ENCODE measurements around the gene HPCAL1. TPM values are rescaled to one million over a fixed set of nuclear protein-coding genes. Genes with fewer than 3 reads are reported as not detected.

HPCAL1 gene
- total and polyA plus RNA-seq, 8 donors, result 14.0 to 571 (median 85.4) TPM

DNA sequence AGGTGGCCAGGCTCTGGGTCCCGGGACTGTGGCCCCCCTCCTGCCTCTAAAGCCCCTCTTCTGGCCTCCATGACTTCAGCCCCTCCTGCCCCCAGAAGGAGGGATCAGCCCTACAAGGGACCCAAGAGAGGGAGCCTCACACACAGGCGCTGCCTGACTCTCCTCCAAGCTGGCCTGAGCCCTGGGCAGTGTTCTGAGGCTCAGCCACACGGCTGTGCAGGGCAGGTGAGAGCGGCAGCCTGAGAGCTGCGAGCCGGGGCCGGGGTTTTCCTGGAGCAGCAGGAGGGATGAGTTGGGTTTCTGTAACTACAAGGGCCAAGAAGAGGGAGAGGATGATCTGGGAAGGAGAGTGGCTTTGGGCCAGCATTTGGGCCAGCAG is 70.1 kb downstream of the HPCAL1 start:
- peaks cover 0 to 6% (median 0%) of the 10 kb centered on the region in 4 donors for H3K36me3 ChIP-seq
- TF ChIP-seq, protein P1, sequence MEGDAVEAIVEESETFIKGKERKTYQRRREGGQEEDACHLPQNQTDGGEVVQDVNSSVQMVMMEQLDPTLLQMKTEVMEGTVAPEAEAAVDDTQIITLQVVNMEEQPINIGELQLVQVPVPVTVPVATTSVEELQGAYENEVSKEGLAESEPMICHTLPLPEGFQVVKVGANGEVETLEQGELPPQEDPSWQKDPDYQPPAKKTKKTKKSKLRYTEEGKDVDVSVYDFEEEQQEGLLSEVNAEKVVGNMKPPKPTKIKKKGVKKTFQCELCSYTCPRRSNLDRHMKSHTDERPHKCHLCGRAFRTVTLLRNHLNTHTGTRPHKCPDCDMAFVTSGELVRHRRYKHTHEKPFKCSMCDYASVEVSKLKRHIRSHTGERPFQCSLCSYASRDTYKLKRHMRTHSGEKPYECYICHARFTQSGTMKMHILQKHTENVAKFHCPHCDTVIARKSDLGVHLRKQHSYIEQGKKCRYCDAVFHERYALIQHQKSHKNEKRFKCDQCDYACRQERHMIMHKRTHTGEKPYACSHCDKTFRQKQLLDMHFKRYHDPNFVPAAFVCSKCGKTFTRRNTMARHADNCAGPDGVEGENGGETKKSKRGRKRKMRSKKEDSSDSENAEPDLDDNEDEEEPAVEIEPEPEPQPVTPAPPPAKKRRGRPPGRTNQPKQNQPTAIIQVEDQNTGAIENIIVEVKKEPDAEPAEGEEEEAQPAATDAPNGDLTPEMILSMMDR (IDR thresholded peaks at IDR 0.05), result no peak
- TF ChIP-seq POLR2AphosphoS5 (IDR thresholded peaks at IDR 0.05), result no peak
- no peak for TF ChIP-seq POLR2A (IDR thresholded peaks at IDR 0.05)
- no peak for TF ChIP-seq EP300 (IDR thresholded peaks at IDR 0.05)
- no peak overlapping the region for H3K27ac ChIP-seq
- H3K27me3 ChIP-seq, result no peaks in the 10 kb centered on the region
- intact Hi-C loops (cut with DNase I; ENCODE audit: low total_unique reads), result no loop called here
- H3K9me3 ChIP-seq, result no peaks in the 10 kb centered on the region
- WGBS, 5 donors, result 68 to 86% (median 82%) methylated on average over 5 to 7 of the region's 7 CpGs
- no peak for DNase-seq
- H3K4me1 ChIP-seq, result peaks cover 34 to 61% (median 51%) of the 10 kb centered on the region in 4 donors
- H3K4me3 ChIP-seq, result no peak overlapping the region

DNA sequence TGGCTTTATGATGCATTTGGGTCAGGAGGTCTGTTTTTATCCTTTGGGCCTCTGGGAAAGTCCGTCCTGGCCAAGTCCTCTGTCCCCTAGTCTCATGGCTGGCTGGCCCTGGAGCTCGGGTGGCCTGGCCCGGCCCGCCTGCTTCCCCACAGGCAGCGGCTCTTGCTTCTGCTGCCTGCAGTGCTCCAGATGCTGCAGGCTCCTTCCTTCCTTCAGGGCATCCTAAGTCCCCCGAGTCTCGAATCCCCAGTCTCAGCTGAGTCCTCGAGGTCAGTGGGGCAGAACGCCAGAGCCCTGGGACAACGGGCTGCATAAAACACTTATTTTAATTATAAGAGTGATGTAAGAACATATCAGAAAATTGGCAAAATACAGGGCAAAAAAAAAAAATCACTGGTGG is 71.2 kb downstream of the HPCAL1 start:
- no peaks in the 10 kb centered on the region for H3K27me3 ChIP-seq
- 80 to 94% (median 90%) methylated on average over 5 to 10 of the region's 10 CpGs for WGBS, 5 donors
- peaks cover 30 to 61% (median 45%) of the 10 kb centered on the region in 4 donors for H3K4me1 ChIP-seq
- H3K4me3 ChIP-seq, result no peak overlapping the region
- TF ChIP-seq POLR2AphosphoS5 (IDR thresholded peaks at IDR 0.05), result no peak
- TF ChIP-seq, protein P1 (IDR thresholded peaks at IDR 0.05), result no peak
- TF ChIP-seq EP300 (IDR thresholded peaks at IDR 0.05), result no peak
- TF ChIP-seq POLR2A (IDR thresholded peaks at IDR 0.05), result no peak
- H3K36me3 ChIP-seq, result peaks cover 0 to 6% (median 0%) of the 10 kb centered on the region in 4 donors
- no peak for DNase-seq
- H3K27ac ChIP-seq, result no peak overlapping the region
- H3K9me3 ChIP-seq, result no peaks in the 10 kb centered on the region
- intact Hi-C loops (cut with DNase I; ENCODE audit: low total_unique reads), result no loop called here

DNA sequence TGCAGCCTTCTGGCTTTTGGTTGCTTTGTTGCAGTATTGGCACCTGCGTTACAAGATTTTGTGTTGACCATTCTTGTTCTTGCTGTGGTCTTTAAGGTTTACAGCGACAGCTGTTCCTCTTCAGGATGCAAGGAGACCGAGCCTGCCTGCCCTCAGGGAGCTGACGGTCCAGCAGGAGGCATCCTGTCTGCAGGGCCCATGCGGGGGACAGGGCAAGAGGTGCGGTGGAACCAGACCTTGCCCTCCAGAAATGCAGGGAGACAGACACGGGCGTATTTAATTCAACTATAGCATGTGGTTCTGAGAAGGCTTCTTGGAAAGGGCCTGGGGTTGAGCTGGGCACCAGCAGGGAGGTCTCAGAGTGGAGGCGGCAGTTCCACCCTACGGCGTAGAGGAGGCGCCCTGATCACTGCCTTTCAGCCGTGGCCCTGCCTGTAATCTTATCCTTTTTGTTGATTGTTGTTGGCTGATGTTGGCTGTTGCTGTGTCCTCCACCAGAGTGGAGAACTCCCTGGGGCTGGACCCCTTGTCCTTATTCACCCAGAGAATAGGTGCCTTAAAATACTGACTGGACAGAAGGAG is 71.7 kb downstream of the HPCAL1 start:
- peaks cover 25 to 60% (median 44%) of the 10 kb centered on the region in 4 donors for H3K4me1 ChIP-seq
- no peak overlapping the region for H3K4me3 ChIP-seq
- H3K36me3 ChIP-seq, result peaks cover 0 to 6% (median 0%) of the 10 kb centered on the region in 4 donors
- no peaks in the 10 kb centered on the region for H3K9me3 ChIP-seq
- WGBS, 5 donors, result 85 to 92% (median 91%) methylated on average over 13 of the region's 13 CpGs
- no peak overlapping the region for H3K27ac ChIP-seq
- no peaks in the 10 kb centered on the region for H3K27me3 ChIP-seq
- intact Hi-C loops (cut with DNase I; ENCODE audit: low total_unique reads), result no loop called here
- TF ChIP-seq POLR2AphosphoS5 (IDR thresholded peaks at IDR 0.05) (no peak), POLR2A (IDR thresholded peaks at IDR 0.05) (no peak), EP300 (IDR thresholded peaks at IDR 0.05) (no peak)
- TF ChIP-seq, protein P1 (IDR thresholded peaks at IDR 0.05), result no peak
- no peak for DNase-seq

DNA sequence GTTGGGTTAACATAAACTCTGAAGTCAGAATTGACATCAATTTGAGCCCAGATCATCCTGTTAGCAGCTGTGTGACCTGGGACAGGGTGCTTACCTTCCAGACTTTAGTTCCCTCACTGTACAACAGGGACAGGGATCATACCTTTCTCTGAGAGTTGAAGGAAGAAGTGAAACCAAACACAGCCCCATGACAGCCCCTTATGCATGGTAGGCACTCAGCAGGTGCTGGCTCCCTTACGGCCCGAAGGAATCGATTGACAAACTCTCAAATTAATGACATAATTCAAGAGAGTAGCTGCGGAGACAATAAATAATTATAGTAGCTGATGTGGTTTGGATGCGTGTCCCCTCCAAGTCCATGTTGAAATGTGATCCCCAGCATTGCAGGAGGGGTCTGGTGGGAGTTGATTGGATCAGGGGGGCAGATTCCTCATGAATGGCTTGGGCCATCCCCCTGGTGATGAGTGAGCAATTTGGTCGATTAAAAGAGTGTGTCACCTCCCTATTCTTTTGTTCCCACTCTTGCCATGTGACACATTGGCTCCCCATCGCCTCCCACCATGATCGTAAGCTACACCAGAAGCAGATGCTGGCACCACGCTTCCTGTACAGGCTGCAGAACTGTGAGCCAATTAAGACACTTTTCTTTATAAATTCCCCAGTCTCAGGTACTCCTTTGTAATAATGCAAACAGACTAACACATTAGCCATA is 73.0 kb downstream of the HPCAL1 start:
- Histone ChIP-seq H3K27me3 (no peaks in the 10 kb centered on the region), H3K4me3 (no peak overlapping the region), H3K36me3 (peaks cover 0 to 6% (median 0%) of the 10 kb centered on the region in 4 donors), H3K9me3 (no peaks in the 10 kb centered on the region), H3K27ac (no peak overlapping the region), H3K4me1 (peaks cover 15 to 60% (median 44%) of the 10 kb centered on the region in 4 donors)
- no peak for DNase-seq
- WGBS, 5 donors, result 72 to 77% (median 73%) methylated on average over 9 of the region's 9 CpGs
- intact Hi-C loops (cut with DNase I; ENCODE audit: low total_unique reads), result no loop called here
- TF ChIP-seq POLR2AphosphoS5 (IDR thresholded peaks at IDR 0.05) (no peak), POLR2A (IDR thresholded peaks at IDR 0.05) (no peak), EP300 (IDR thresholded peaks at IDR 0.05) (no peak)
- TF ChIP-seq, protein P1 (IDR thresholded peaks at IDR 0.05), result no peak
